ENCODE results near the gene SPTBN1.

Gene SPTBN1

DNA sequence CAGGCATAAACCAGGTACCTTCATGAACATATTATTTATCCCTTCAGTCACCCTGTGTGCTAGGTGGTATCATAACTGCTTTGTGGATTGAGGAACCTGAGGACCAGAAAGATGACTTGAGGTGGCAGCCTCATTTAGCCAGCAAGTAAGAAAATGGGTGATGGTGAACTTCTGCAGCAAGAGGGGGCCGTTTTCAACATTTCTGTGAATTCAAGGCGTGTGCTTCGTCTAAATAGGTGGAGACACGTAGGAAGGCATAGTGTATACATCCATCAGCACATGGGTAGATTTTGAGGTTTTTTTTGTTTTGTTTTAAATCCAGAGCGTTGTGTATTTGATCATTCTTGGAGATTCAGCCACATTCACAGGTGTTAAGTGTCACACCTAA is 118.7 kb downstream of the SPTBN1 start:
- no peak overlapping the region for H3K4me3 ChIP-seq (ENCODE audit: low read depth, low read length)
- DNase-seq (ENCODE audit: low read depth): no peak
- TF ChIP-seq, protein P1, sequence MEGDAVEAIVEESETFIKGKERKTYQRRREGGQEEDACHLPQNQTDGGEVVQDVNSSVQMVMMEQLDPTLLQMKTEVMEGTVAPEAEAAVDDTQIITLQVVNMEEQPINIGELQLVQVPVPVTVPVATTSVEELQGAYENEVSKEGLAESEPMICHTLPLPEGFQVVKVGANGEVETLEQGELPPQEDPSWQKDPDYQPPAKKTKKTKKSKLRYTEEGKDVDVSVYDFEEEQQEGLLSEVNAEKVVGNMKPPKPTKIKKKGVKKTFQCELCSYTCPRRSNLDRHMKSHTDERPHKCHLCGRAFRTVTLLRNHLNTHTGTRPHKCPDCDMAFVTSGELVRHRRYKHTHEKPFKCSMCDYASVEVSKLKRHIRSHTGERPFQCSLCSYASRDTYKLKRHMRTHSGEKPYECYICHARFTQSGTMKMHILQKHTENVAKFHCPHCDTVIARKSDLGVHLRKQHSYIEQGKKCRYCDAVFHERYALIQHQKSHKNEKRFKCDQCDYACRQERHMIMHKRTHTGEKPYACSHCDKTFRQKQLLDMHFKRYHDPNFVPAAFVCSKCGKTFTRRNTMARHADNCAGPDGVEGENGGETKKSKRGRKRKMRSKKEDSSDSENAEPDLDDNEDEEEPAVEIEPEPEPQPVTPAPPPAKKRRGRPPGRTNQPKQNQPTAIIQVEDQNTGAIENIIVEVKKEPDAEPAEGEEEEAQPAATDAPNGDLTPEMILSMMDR (IDR thresholded peaks at IDR 0.05; ENCODE audit: low read depth, low read length, missing control alignments): no peak

DNA sequence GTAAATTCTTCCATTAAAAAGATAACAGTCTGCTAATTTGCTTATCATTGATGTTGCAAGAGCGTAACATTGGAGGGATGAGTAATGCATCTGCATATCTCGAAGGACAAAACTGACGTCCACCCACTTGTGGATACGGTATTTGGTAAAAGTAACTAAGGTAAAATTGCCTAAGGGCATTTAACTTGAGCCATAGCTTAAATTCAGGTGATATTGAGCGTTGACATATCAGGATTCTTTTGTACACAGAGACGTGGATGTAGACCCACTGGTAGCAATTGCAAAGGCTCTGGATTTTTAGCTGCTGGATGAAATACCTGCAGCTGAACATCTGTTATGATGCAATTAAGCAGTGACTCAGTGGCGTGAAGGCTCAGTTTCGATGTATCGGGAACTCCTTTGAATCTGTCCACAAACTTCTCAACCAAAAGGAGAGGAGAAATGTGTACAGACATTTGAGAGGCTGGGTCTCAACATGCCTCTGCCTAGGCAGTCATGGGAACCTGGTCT is 119.3 kb downstream of the SPTBN1 start:
- no peak overlapping the region for H3K4me3 ChIP-seq (ENCODE audit: low read depth, low read length)
- no peak for DNase-seq (ENCODE audit: low read depth)
- TF ChIP-seq, protein P1 (IDR thresholded peaks at IDR 0.05; ENCODE audit: low read depth, low read length, missing control alignments): no peak

DNA sequence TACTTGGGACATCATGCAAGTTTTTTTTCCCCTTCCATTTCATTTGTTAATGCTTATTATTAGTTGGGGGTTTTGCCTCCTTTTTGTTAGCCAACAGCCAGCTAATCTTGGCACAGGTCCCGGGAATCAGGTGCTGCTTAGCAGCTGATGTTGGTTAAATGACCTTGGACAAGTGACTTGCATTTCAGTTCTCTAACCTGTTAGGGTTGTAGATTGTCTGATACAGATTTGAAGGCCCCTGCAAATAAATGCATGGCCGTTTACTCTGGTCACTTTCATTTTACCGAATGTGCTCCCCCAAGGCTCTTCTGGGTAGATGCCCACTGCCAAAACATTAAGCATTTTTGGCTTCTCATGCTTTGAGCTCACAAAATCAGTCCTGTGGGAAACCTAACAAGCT is 120.9 kb downstream of the SPTBN1 start:
- TF ChIP-seq, protein P1 (IDR thresholded peaks at IDR 0.05; ENCODE audit: low read depth, low read length, missing control alignments): no peak
- no peak overlapping the region for H3K4me3 ChIP-seq (ENCODE audit: low read depth, low read length)
- DNase-seq (ENCODE audit: low read depth): no peak

DNA sequence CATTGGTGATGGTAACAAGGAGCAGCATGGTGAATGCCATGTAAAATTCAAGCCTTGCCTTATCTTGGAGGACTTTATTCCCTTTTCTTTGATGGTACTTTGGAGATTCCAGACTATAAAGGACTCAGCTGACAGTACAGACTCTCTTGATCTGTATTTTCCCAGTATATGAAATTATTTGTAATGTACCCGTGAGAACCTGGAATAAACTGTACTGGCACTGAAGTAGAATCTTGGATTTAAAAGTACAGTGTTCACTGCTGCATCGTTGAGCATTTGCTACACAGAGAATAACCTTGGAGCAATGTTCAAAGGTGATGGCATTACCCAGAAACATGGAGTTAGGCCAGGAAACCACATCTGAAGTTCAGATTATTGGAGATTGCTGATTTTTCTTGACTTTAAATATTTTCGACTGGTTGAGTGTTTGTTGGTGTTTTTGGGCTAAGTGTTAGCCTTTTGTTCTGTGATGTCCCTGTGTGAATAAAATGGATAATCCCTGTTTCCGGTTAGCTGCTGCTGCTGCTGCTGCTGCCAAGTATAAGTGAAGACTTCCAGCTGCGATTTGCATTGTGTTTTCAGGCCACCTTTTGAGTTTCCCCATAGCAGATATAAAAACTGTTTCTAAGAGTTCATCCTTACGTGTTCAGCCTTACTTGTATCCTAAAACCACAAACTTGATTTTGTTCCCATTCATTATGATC is 122.0 kb downstream of the SPTBN1 start:
- no peak overlapping the region for H3K4me3 ChIP-seq (ENCODE audit: low read depth, low read length)
- TF ChIP-seq, protein P1 (IDR thresholded peaks at IDR 0.05; ENCODE audit: low read depth, low read length, missing control alignments): no peak
- DNase-seq (ENCODE audit: low read depth): no peak

DNA sequence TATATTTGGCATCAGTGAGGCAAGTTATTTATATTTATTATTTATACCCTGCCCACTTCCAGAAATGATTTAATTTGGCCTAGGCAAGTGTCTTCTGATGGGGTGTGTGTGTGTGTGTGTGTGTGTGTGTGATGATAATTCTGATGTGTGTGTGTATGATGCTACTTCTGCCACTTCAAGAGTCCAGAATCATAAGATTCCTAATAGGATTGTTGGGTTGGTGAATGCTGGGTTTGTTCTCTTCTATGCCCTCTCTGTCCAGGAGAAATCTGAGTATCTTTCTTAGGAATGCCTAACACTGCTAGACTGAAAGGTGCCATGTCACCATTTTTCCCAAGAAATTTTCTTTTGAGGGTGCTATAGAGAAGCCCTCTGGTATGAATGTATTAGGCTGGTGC is 122.5 kb downstream of the SPTBN1 start:
- DNase-seq (ENCODE audit: low read depth): no peak
- TF ChIP-seq, protein P1 (IDR thresholded peaks at IDR 0.05; ENCODE audit: low read depth, low read length, missing control alignments): no peak
- H3K4me3 ChIP-seq (ENCODE audit: low read depth, low read length): no peak overlapping the region; the same call in 1 of the 2 replicates

DNA sequence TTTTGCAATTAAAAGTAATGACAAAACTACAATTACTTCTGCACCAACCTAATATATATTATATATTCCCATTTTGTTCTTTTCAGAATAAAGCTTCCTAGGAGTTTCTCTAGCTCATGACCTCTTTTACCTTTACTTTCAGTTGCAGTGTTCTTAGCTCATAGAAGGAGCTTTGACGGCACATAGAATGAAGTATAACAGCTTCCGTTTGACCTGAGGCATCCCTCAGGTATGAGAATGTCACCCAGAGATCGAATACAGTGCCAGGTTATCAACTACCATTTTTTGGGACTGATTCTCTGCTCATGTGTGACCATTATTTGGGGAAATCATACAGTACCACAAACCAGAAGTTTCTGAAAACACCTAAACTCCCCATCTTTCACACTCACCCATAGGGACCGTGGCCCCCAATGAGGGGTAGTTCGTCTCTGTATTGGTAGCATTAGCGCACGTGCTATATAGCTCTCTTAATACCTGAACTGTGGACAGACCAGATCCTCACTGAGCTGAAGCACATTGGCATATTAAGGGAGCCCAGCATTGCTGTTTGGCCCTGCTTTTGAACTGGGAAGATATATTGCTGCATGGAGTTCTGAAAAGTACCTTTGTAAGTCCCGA is 123.0 kb downstream of the SPTBN1 start:
- peak overlapping the region; percentile 32; the same call in 1 of the 2 replicates for H3K4me3 ChIP-seq (ENCODE audit: low read depth, low read length)
- TF ChIP-seq, protein P1 (IDR thresholded peaks at IDR 0.05; ENCODE audit: low read depth, low read length, missing control alignments): no peak
- DNase-seq (ENCODE audit: low read depth): no peak

Data from GM12864 (cell line).